ENCODE data around the gene MYBPHL. TPM values are rescaled to one million over a fixed set of nuclear protein-coding genes. Genes with fewer than 3 reads are reported as not detected.
A peak's percentile ranks its signal among the peaks of the same experiment; 100 is the strongest.

The MYBPHL gene
- total and polyA plus RNA-seq, 2 of the 13 experiments (the other 11 are each of a cell fraction or from before 2014, with no cell fraction given), result 3.7 to 3.8 TPM

GRCh38 chr1:109299558-109300343, 7.1 kb downstream of the MYBPHL start (continued):
- TF ChIP-seq FOXO4 (CRISPR knock-in tag; conservative IDR thresholded peaks at IDR 0.05) (no peak), GZF1 (CRISPR knock-in tag; IDR thresholded peaks at IDR 0.05) (no peak), TBX3 (IDR thresholded peaks at IDR 0.05; ENCODE audit: borderline replicate concordance) (no peak), KDM6A (CRISPR knock-in tag; IDR thresholded peaks at IDR 0.05; ENCODE audit: low read depth) (no peak), NFKB2 (CRISPR knock-in tag; IDR thresholded peaks at IDR 0.05; ENCODE audit: borderline replicate concordance) (no peak), KLF11 (CRISPR knock-in tag; IDR thresholded peaks at IDR 0.05) (no peak), RBM39 (IDR thresholded peaks at IDR 0.05; ENCODE audit: low read depth, low read length, poor library complexity, severe bottlenecking) (no peak), SMAD9 (CRISPR knock-in tag; IDR thresholded peaks at IDR 0.05) (peak; percentile 50; the same call in 1 of the 2 replicates), ZNF431 (CRISPR knock-in tag; IDR thresholded peaks at IDR 0.05; ENCODE audit: borderline replicate concordance, low read depth) (no peak), ZNF326 (CRISPR knock-in tag; IDR thresholded peaks at IDR 0.05; ENCODE audit: borderline replicate concordance) (no peak), ZNF543 (CRISPR knock-in tag; IDR thresholded peaks at IDR 0.05) (no peak), ISL2 (CRISPR knock-in tag; IDR thresholded peaks at IDR 0.05) (peak; percentile 32; the same call in 1 of the 2 replicates), ZNF672 (CRISPR knock-in tag; IDR thresholded peaks at IDR 0.05) (no peak), ZNF451 (CRISPR knock-in tag; IDR thresholded peaks at IDR 0.05) (no peak; the same call in 1 of the 2 replicates), FOSL2 (CRISPR knock-in tag; IDR thresholded peaks at IDR 0.05) (no peak), ZMYM2 (CRISPR knock-in tag; IDR thresholded peaks at IDR 0.05) (0 out of 2 replicates have a peak, but pooled peaks have one; percentile 36), CREB1 (IDR thresholded peaks at IDR 0.05) (no peak), CREB1 (CRISPR knock-in tag; IDR thresholded peaks at IDR 0.05) (no peak), GPN1 (CRISPR knock-in tag; IDR thresholded peaks at IDR 0.05; ENCODE audit: borderline replicate concordance) (no peak), ZNF138 (CRISPR knock-in tag; IDR thresholded peaks at IDR 0.05; ENCODE audit: low read depth) (no peak)
- TF ChIP-seq, protein P1, sequence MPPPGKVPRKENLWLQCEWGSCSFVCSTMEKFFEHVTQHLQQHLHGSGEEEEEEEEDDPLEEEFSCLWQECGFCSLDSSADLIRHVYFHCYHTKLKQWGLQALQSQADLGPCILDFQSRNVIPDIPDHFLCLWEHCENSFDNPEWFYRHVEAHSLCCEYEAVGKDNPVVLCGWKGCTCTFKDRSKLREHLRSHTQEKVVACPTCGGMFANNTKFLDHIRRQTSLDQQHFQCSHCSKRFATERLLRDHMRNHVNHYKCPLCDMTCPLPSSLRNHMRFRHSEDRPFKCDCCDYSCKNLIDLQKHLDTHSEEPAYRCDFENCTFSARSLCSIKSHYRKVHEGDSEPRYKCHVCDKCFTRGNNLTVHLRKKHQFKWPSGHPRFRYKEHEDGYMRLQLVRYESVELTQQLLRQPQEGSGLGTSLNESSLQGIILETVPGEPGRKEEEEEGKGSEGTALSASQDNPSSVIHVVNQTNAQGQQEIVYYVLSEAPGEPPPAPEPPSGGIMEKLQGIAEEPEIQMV (CRISPR knock-in tag; IDR thresholded peaks at IDR 0.05; ENCODE audit: low read depth), result no peak
- TF ChIP-seq, protein P2, sequence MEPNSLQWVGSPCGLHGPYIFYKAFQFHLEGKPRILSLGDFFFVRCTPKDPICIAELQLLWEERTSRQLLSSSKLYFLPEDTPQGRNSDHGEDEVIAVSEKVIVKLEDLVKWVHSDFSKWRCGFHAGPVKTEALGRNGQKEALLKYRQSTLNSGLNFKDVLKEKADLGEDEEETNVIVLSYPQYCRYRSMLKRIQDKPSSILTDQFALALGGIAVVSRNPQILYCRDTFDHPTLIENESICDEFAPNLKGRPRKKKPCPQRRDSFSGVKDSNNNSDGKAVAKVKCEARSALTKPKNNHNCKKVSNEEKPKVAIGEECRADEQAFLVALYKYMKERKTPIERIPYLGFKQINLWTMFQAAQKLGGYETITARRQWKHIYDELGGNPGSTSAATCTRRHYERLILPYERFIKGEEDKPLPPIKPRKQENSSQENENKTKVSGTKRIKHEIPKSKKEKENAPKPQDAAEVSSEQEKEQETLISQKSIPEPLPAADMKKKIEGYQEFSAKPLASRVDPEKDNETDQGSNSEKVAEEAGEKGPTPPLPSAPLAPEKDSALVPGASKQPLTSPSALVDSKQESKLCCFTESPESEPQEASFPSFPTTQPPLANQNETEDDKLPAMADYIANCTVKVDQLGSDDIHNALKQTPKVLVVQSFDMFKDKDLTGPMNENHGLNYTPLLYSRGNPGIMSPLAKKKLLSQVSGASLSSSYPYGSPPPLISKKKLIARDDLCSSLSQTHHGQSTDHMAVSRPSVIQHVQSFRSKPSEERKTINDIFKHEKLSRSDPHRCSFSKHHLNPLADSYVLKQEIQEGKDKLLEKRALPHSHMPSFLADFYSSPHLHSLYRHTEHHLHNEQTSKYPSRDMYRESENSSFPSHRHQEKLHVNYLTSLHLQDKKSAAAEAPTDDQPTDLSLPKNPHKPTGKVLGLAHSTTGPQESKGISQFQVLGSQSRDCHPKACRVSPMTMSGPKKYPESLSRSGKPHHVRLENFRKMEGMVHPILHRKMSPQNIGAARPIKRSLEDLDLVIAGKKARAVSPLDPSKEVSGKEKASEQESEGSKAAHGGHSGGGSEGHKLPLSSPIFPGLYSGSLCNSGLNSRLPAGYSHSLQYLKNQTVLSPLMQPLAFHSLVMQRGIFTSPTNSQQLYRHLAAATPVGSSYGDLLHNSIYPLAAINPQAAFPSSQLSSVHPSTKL (CRISPR knock-in tag; IDR thresholded peaks at IDR 0.05), result peak; percentile 19; the same call in 1 of the 2 replicates
- TF ChIP-seq, protein P3, sequence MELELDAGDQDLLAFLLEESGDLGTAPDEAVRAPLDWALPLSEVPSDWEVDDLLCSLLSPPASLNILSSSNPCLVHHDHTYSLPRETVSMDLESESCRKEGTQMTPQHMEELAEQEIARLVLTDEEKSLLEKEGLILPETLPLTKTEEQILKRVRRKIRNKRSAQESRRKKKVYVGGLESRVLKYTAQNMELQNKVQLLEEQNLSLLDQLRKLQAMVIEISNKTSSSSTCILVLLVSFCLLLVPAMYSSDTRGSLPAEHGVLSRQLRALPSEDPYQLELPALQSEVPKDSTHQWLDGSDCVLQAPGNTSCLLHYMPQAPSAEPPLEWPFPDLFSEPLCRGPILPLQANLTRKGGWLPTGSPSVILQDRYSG (CRISPR knock-in tag; IDR thresholded peaks at IDR 0.05), result no peak
